Calu3 (cell line): ENCODE data around the gene LHFPL3. TPM values are rescaled to one million over a fixed set of nuclear protein-coding genes. Genes with fewer than 3 reads are reported as not detected.

Source experiments
- BruUV-seq: library from RNA; stranded (reverse); fragments of 400-500 nt; replicated peaks from 2 replicates; lab custom pipeline; 2021; lab: Mats Ljungman, UMichigan
- CTCF ChIA-PET: fragments of 300-600 bp; sonication (Branson Sonifier 250); formaldehyde crosslinking; loops from one replicate; lab custom pipeline; 2022; ENCODE audit warnings: antibody characterized with exemption; lab: Charles Lee
- DNase-seq: peaks from one replicate; pipeline ENCODE4 v3.0.0; 2022
- H3K27ac Mint-ChIP-seq: one replicate; pipeline ENCODE4 v1.8.0; 2022; ENCODE audit warnings: mixed read lengths; ENCODE audit not compliant: unreplicated experiment
- H3K27me3 Mint-ChIP-seq: one replicate; pipeline ENCODE4 v1.8.0; 2022; ENCODE audit warnings: mixed read lengths; ENCODE audit not compliant: unreplicated experiment
- H3K36me3 Mint-ChIP-seq: one replicate; pipeline ENCODE4 v1.8.0; 2022; ENCODE audit warnings: mild to moderate bottlenecking, moderate library complexity, mixed read lengths; ENCODE audit not compliant: insufficient read depth, unreplicated experiment
- H3K4me1 Mint-ChIP-seq: one replicate; pipeline ENCODE4 v1.8.0; 2022; ENCODE audit warnings: mild to moderate bottlenecking, low read depth, mixed read lengths; ENCODE audit not compliant: unreplicated experiment
- H3K4me3 Mint-ChIP-seq: one replicate; pipeline ENCODE4 v1.8.0; 2022; ENCODE audit warnings: mild to moderate bottlenecking, low read depth, moderate library complexity, mixed read lengths; ENCODE audit not compliant: unreplicated experiment
- H3K9me3 Mint-ChIP-seq: one replicate; pipeline ENCODE4 v1.8.0; 2022; ENCODE audit warnings: low read depth, mixed read lengths; ENCODE audit not compliant: unreplicated experiment
- CTCF ChIP-seq: fragments of 200-600 bp; IDR thresholded peaks from one replicate; pipeline ENCODE4 v1.8.0; 2022; ENCODE audit warnings: antibody characterized with exemption; ENCODE audit not compliant: unreplicated experiment
- intact Hi-C: fragments of 100-400 bp; cut with micrococcal nuclease; formaldehyde crosslinking; loops from one replicate; pipeline ENCODE4 v1.10.0; 2022; ENCODE audit not compliant: unreplicated experiment
- total RNA-seq: library from RNA; stranded (reverse); gene quantifications from 2 replicates; pipeline ENCODE4 v1.2.3, GENCODE V29; 2022

The LHFPL3 gene
- total RNA-seq, 1 experiment from 2014 or later = not detected

- Mint-ChIP-seq H3K27ac (no peak overlapping the region), H3K4me1 (no peaks in the 10 kb centered on the region), H3K4me3 (no peak overlapping the region), H3K36me3 (no peaks in the 10 kb centered on the region), H3K27me3 (peaks cover 34% of the 10 kb centered on the region), H3K9me3 (no peaks in the 10 kb centered on the region)
- intact Hi-C loops = no loop called here
- no TSS peak for BruUV-seq
- no peak for DNase-seq
- CTCF ChIA-PET = interaction anchor here (1.1 kb wide), 1 partner anchor 28 kb away, joined by 3 read pairs; no protein-coding TSS in a partner anchor
- TF ChIP-seq CTCF = no peak
These were observed 39.5 kb downstream of the LHFPL3 start for GRCh38 chr7:104367926-104368325.

GRCh38 chr7:104371216-104371979, 43.0 kb downstream of the LHFPL3 start:
- DNase-seq = no peak
- H3K4me3 Mint-ChIP-seq = no peak overlapping the region
- CTCF ChIA-PET = no interaction called here
- no peak for TF ChIP-seq CTCF
- intact Hi-C loops = no loop called here
- H3K36me3 Mint-ChIP-seq = no peaks in the 10 kb centered on the region
- no peaks in the 10 kb centered on the region for H3K9me3 Mint-ChIP-seq
- H3K27ac Mint-ChIP-seq = no peak overlapping the region
- H3K27me3 Mint-ChIP-seq = peaks cover 9% of the 10 kb centered on the region
- no peaks in the 10 kb centered on the region for H3K4me1 Mint-ChIP-seq
- BruUV-seq = no TSS peak

GRCh38 chr7:104371980-104372357, 43.6 kb downstream of the LHFPL3 start:
- Mint-ChIP-seq H3K9me3 (no peaks in the 10 kb centered on the region), H3K4me1 (no peaks in the 10 kb centered on the region), H3K36me3 (no peaks in the 10 kb centered on the region), H3K4me3 (no peak overlapping the region), H3K27me3 (peaks cover 3% of the 10 kb centered on the region), H3K27ac (no peak overlapping the region)
- intact Hi-C loops = no loop called here
- TF ChIP-seq CTCF = no peak
- DNase-seq = no peak
- BruUV-seq = no TSS peak
- CTCF ChIA-PET = no interaction called here

- no peak for TF ChIP-seq CTCF
- no peaks in the 10 kb centered on the region for H3K36me3 Mint-ChIP-seq
These were observed 54.2 kb downstream of the LHFPL3 start for GRCh38 chr7:104382616-104383015.

More at GRCh38 chr7:104382616-104383015, 54.2 kb downstream of the LHFPL3 start:
- Mint-ChIP-seq H3K4me1 (no peaks in the 10 kb centered on the region), H3K27ac (no peak overlapping the region), H3K27me3 (no peaks in the 10 kb centered on the region), H3K9me3 (no peaks in the 10 kb centered on the region), H3K4me3 (no peak overlapping the region)
- CTCF ChIA-PET = no interaction called here
- intact Hi-C loops = no loop called here
- no peak for DNase-seq
- no TSS peak for BruUV-seq
